ENCODE results near the gene DAAM1.

DAAM1 gene

GRCh38 chr14:59176765-59177164, 11.7 kb upstream of the DAAM1 start:
- no peak for TF ChIP-seq CTCF (conservative IDR thresholded peaks at IDR 0.05)
- H3K27ac ChIP-seq = no peak overlapping the region

GRCh38 chr14:59177262-59177661, 11.2 kb upstream of the DAAM1 start:
- H3K27ac ChIP-seq = no peak overlapping the region
- no peak for TF ChIP-seq CTCF (conservative IDR thresholded peaks at IDR 0.05)

- TF ChIP-seq CTCF (conservative IDR thresholded peaks at IDR 0.05) = no peak
- H3K27ac ChIP-seq = peak overlapping the region; percentile 96
These were observed 6.7 kb upstream of the DAAM1 start for GRCh38 chr14:59181791-59182190.

GRCh38 chr14:59182641-59183040, 5.8 kb upstream of the DAAM1 start:
- peak overlapping the region; percentile 96 for H3K27ac ChIP-seq
- no peak for TF ChIP-seq CTCF (conservative IDR thresholded peaks at IDR 0.05)

GRCh38 chr14:59183150-59183549, 5.3 kb upstream of the DAAM1 start:
- TF ChIP-seq CTCF (conservative IDR thresholded peaks at IDR 0.05) = no peak
- peak overlapping the region; percentile 96 for H3K27ac ChIP-seq

GRCh38 chr14:59184396-59184795, 4.1 kb upstream of the DAAM1 start:
- TF ChIP-seq CTCF (conservative IDR thresholded peaks at IDR 0.05) = no peak
- peak overlapping the region; percentile 96 for H3K27ac ChIP-seq

- H3K27ac ChIP-seq = peak overlapping the region; percentile 96; the same call in 1 of the 2 replicates
- no peak for TF ChIP-seq CTCF (conservative IDR thresholded peaks at IDR 0.05)
These were observed 2.8 kb upstream of the DAAM1 start for GRCh38 chr14:59185676-59186075.

- TF ChIP-seq CTCF (conservative IDR thresholded peaks at IDR 0.05) = no peak
- peak overlapping the region; percentile 96 for H3K27ac ChIP-seq
These were observed 2.2 kb upstream of the DAAM1 start for GRCh38 chr14:59186306-59186705.

Measured in VCaP (cell line).